ENCODE measurements around the gene FRMD5.

The FRMD5 gene

DNA sequence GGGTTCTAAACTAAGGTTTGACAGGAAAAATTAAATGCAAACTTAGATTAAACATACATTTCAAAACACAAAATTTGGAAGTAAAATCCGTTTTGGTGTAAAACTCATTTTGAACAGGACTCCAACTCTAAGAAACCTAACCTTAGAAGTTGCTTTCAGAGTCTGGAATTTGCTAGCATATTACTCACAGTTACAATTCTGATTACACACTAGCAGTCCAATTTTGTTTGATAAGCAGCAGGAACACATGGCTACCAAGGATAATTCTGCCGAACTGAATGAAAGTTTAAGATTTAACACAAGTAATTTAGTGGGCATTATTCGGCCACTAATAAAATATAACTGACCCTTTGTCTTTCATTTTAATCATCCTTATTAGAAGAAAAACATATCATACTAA lies 49.6 kb downstream of the FRMD5 start:
- no peaks in the 10 kb centered on the region for H3F3A ChIP-seq (ENCODE audit: insufficient read depth)
- no peak overlapping the region for H2AFZ ChIP-seq (ENCODE audit: low read depth, low read length, severe bottlenecking)
- no peak overlapping the region for H3K27ac ChIP-seq (ENCODE audit: low read depth, low read length)
- no peak overlapping the region for H3K4me3 ChIP-seq (ENCODE audit: insufficient read depth, low read length, poor library complexity, severe bottlenecking)
- TF ChIP-seq, protein P1, sequence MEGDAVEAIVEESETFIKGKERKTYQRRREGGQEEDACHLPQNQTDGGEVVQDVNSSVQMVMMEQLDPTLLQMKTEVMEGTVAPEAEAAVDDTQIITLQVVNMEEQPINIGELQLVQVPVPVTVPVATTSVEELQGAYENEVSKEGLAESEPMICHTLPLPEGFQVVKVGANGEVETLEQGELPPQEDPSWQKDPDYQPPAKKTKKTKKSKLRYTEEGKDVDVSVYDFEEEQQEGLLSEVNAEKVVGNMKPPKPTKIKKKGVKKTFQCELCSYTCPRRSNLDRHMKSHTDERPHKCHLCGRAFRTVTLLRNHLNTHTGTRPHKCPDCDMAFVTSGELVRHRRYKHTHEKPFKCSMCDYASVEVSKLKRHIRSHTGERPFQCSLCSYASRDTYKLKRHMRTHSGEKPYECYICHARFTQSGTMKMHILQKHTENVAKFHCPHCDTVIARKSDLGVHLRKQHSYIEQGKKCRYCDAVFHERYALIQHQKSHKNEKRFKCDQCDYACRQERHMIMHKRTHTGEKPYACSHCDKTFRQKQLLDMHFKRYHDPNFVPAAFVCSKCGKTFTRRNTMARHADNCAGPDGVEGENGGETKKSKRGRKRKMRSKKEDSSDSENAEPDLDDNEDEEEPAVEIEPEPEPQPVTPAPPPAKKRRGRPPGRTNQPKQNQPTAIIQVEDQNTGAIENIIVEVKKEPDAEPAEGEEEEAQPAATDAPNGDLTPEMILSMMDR (IDR thresholded peaks at IDR 0.05; ENCODE audit: insufficient read depth, low read length, poor library complexity, severe bottlenecking), result no peak
- TF ChIP-seq EZH2phosphoT487 (conservative IDR thresholded peaks at IDR 0.05; ENCODE audit: low read length), result no peak
- H3K79me2 ChIP-seq (ENCODE audit: insufficient read depth, low read length), result no peaks in the 10 kb centered on the region
- no peaks in the 10 kb centered on the region for H3K9me3 ChIP-seq (ENCODE audit: insufficient read depth, low read length)
- no peak overlapping the region for H3K4me2 ChIP-seq (ENCODE audit: low read depth, low read length, poor library complexity, severe bottlenecking)
- H3K27me3 ChIP-seq (ENCODE audit: low read length), result no peaks in the 10 kb centered on the region
- H3K9ac ChIP-seq (ENCODE audit: low read length), result no peak overlapping the region
- H3K36me3 ChIP-seq (ENCODE audit: low read length), result no peaks in the 10 kb centered on the region
- no peaks in the 10 kb centered on the region for H3K9me2 ChIP-seq (replicated peaks; ENCODE audit: insufficient read depth, low read length)
- H4K20me1 ChIP-seq (ENCODE audit: low read depth, low read length), result 0 out of 2 replicates have a peak, but pooled peaks cover 3% of the 10 kb centered on the region

DNA sequence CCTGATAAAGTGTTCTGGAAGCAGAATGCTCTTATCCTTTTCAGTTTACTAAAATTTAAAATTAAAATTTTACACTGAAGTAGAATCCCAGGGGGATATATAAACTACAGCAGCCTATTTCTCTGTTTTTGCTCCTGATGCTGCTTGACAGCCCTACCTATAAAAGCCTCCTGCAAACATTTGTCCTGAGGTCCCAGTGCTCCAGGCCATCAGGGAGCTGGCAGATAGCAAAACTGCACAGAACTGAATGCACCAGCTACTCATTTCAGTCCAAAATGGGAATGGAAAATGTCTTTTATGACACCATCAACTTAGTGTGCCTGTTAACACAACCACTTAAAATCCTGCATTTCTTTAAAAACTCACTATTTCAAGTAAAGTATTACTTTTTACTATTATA lies 50.1 kb downstream of the FRMD5 start:
- Histone ChIP-seq H3K4me3 (ENCODE audit: insufficient read depth, low read length, poor library complexity, severe bottlenecking) (no peak overlapping the region), H3K27me3 (ENCODE audit: low read length) (no peaks in the 10 kb centered on the region)

DNA sequence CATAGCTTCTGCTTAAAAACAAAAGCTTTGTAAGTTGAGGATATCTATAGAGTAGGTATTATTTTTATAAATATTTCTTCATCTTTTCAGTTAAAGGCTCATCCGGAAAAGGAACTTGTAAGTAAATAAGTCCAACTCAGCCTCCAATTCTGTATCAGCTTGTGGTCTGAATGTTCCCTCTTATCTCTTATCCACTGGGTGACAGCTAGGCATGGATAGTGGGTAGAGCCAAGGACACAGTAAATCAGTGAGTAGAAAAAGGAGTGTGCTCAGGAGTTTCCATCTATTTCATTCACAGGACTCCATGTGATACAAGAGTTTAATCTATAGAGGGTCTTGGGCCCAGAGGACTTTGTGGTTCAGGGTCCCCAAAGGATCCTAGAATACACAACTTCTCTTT lies 50.9 kb downstream of the FRMD5 start:
- no peaks in the 10 kb centered on the region for H3F3A ChIP-seq (ENCODE audit: insufficient read depth)
- H3K79me2 ChIP-seq (ENCODE audit: insufficient read depth, low read length), result no peaks in the 10 kb centered on the region
- no peak overlapping the region for H3K4me2 ChIP-seq (ENCODE audit: low read depth, low read length, poor library complexity, severe bottlenecking)
- no peak overlapping the region for H3K9ac ChIP-seq (ENCODE audit: low read length)
- no peaks in the 10 kb centered on the region for H3K9me2 ChIP-seq (replicated peaks; ENCODE audit: insufficient read depth, low read length)
- H3K36me3 ChIP-seq (ENCODE audit: low read length), result no peaks in the 10 kb centered on the region
- no peak overlapping the region for H2AFZ ChIP-seq (ENCODE audit: low read depth, low read length, severe bottlenecking)
- no peaks in the 10 kb centered on the region for H3K27me3 ChIP-seq (ENCODE audit: low read length)
- TF ChIP-seq, protein P1 (IDR thresholded peaks at IDR 0.05; ENCODE audit: insufficient read depth, low read length, poor library complexity, severe bottlenecking), result no peak
- TF ChIP-seq EZH2phosphoT487 (conservative IDR thresholded peaks at IDR 0.05; ENCODE audit: low read length), result no peak
- 0 out of 2 replicates have a peak, but pooled peaks cover 3% of the 10 kb centered on the region for H4K20me1 ChIP-seq (ENCODE audit: low read depth, low read length)
- H3K4me3 ChIP-seq (ENCODE audit: insufficient read depth, low read length, poor library complexity, severe bottlenecking), result no peak overlapping the region
- no peak overlapping the region for H3K27ac ChIP-seq (ENCODE audit: low read depth, low read length)
- no peaks in the 10 kb centered on the region for H3K9me3 ChIP-seq (ENCODE audit: insufficient read depth, low read length)

More for the DNA sequence above, 50.1 kb downstream of the FRMD5 start:
- H3K9me2 ChIP-seq (replicated peaks; ENCODE audit: insufficient read depth, low read length), result no peaks in the 10 kb centered on the region
- H4K20me1 ChIP-seq (ENCODE audit: low read depth, low read length), result 0 out of 2 replicates have a peak, but pooled peaks cover 3% of the 10 kb centered on the region
- TF ChIP-seq, protein P1 (IDR thresholded peaks at IDR 0.05; ENCODE audit: insufficient read depth, low read length, poor library complexity, severe bottlenecking), result no peak
- no peak for TF ChIP-seq EZH2phosphoT487 (conservative IDR thresholded peaks at IDR 0.05; ENCODE audit: low read length)
- no peak overlapping the region for H3K4me2 ChIP-seq (ENCODE audit: low read depth, low read length, poor library complexity, severe bottlenecking)
- H3K36me3 ChIP-seq (ENCODE audit: low read length), result no peaks in the 10 kb centered on the region
- no peaks in the 10 kb centered on the region for H3F3A ChIP-seq (ENCODE audit: insufficient read depth)
- H3K27ac ChIP-seq (ENCODE audit: low read depth, low read length), result no peak overlapping the region
- no peaks in the 10 kb centered on the region for H3K79me2 ChIP-seq (ENCODE audit: insufficient read depth, low read length)
- no peaks in the 10 kb centered on the region for H3K9me3 ChIP-seq (ENCODE audit: insufficient read depth, low read length)
- H2AFZ ChIP-seq (ENCODE audit: low read depth, low read length, severe bottlenecking), result no peak overlapping the region
- H3K9ac ChIP-seq (ENCODE audit: low read length), result no peak overlapping the region
